GOT3 (cell line): ENCODE results near the gene SLC24A4.
"Not testable (repeated sequence)": the region's sequence is repeated elsewhere in the genome, so short reads cannot be mapped to it uniquely, and the experiment has no call there.

ENCODE experiments used
- DNase-seq: peaks from one replicate; lab custom pipeline; 2025; ENCODE audit warnings: mixed read lengths; lab: John Stamatoyannopoulos, UW

The SLC24A4 gene

GRCh38 chr14:92520102-92521057 lies 197.4 kb downstream of the SLC24A4 start:
- no peak for DNase-seq

DNA sequence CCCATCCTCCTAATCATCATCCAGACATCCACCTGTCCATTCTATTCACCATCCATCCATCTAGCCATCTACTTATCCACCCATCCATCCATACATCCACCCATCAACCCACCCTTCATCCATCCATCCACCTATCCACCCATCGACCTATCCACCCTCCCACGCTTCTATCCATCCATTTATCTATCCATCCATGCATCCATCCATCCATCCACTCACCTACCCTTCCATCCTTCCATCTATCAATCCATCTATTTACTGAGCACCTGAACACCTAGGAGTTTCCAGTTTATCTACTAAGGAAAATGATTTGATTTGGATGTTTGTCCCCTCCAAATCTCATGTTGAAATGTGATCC lies 198.1 kb downstream of the SLC24A4 start:
- DNase-seq: no peak

DNA sequence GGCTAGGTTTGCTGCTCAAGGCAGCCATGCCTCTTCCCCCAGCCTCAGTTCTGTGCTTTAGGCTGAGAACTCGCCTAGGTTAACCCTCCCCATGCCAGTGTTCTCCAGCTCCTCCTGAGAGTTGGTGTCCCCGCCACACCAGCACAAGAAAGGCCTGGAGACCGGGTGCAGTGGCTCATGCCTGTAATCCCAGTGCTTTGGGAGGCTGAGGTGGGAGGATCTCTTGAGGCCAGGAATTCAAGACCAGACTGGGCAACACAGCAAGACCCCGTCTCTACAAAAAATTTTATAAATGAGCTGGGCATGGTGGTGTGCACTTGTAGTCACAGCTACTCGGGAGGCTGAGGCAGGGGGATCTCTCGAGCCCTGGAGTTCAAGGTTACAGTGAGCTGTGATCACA lies 200.8 kb downstream of the SLC24A4 start:
- DNase-seq: no peak

GRCh38 chr14:92524602-92525185 lies 201.7 kb downstream of the SLC24A4 start:
- no peak for DNase-seq

DNA sequence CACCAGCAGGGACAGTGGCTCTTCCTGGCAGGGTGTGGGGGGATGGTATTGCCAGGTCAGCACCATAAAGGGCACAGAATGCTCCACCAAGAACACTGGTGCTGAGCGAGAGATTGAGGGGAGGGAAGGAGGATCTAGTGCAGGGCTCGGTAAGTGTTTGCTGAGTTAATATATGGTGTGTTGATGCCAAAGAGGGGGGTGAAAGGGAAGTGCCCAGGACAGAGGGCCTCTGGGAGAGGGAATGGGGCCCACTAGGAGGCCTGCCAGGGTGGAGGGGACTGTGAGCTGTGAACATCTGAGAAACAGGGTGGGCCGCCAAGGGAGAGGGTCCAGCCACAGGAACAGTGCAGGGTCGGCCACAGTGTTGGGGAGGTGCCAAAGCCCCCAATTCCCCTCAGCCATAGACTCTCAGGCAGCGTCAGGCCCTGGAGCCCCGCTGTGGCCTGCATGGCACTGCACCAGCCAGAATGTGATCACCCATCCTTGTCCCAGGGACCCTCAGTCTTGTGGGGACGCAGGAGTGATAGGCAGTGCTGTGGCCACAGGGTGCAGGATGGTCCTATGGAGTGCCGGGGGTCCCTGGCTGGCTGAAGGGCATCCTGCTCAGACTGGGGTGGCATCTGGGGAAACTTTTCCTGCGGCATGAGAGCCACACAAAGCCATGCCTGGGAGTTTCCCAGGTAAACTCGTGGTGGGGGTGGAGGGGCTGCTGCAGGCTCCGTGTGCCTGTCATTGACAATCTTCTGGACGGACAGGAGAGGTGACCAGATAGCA lies 202.5 kb downstream of the SLC24A4 start:
- no peak for DNase-seq

DNA sequence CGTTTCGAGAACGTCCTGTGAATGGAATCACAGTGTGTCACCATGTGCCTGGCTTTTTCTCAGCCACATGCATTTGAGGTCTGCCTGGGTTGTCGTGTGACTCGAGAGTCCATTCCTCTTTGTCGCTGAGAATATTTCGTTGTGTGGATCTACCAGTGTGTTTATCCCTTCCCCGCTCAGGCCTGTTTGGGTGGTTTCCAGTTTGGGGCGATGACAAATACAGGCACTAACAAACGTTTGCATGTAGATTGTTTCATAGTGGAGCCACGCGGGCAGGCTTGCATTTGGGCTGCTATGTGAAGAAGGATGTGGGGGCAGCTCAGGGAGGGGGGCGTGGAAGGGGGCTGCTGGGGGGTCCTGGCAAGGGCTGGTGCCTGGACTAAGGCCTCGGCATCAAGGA lies 204.8 kb downstream of the SLC24A4 start:
- no peak for DNase-seq

DNA sequence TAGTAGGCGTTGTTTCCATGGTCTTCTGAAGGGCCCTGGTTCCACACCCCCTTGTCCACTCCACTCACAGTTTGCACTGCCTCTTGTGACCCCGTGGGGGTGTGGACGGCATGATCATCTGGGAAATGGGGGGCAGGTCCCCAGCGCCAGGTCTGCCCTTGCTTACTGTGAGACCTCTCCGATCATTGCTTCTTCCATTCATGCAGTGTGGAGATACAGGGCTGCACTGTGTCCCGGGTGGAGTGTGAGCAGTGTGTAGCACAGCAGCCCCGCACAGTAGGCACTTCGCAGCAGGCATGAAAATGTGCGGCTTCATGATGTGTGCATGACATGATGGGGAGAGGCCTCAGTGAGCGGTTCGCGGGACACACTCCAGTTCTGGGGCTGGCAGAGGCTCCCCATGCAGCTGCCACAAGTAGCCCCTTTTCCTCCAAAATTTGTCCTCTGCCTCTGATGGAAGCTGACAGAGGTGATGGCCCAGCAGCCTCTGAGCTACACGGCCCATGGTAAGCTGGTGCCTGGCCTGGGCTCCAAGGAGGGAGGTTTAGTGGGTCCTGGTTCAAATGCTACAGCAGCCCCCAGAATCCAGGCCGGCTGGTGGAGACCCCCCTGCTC lies 205.6 kb downstream of the SLC24A4 start:
- no peak for DNase-seq

- DNase-seq: no peak
Observed at GRCh38 chr14:92529903-92530302, 206.9 kb downstream of the SLC24A4 start.

DNA sequence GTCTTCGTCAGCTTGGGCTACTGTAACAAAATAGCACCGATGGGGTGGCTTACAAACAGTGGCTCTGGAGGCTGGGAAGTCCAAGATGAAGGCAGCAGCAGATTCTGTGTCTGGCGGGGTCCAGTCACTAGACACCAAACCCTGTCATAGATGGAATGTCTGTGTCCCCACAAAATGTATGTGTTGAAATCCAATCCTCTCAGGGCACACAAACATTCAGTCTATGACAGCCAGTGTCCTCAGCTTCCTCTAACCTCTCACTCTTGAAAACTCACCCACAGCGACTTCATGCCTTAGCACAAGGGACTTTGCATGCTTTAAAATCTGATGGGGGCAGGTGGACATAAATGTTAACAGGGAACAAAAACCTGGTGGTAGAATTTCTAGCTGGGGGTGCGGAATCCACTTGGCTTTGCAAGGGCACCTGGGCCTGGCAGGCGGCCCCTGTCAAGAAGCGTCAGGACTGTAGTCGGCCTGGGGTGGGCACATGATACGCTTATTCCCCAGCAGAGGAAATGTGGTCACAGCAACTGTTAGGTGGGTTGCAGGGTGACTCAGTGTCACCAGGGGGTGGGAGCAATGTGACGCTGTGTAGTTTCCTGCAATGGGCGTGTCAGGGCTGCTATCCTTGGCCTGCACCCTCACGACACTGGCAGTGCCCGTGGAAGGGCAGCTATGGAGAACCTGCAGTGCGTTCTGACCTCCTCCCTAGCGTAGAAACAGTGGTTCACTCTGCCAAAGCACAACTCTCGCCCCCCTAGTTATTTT lies 208.3 kb downstream of the SLC24A4 start:
- no peak for DNase-seq

GRCh38 chr14:92532490-92533163 lies 209.7 kb downstream of the SLC24A4 start:
- DNase-seq: no peak

DNA sequence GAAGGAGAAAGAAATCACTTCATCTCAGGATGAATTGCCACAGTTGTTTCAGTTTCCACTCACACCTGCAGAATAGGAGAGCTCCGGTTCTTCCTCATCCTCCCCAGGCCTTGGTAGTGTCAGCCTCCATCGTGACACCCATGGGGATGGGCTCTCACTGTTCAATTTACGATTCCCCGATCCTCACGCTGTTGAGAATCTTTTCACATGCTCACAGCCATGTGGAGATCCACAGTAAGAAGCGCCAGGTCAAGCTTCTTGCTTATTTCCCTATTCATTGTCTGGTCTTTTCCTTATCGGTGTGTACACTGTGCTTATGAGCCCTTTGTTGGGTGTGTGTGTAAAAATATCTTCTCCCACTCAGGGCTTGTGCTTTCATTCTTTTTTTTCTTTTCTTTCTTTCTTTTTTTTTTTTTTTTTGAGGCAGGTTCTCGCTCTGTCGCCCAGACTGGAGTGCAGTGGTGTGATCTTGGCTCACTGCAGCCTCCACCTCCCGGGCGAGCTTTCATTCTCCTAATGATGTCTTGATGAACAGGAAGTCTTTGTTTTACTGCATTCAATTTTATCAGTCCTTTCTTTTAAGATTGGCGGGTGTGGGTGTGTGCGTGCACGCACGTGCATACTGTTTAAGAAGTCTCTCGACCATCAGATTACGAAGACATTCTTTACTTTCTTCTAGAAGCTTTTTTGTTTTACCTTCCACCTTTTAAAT lies 212.1 kb downstream of the SLC24A4 start:
- no peak for DNase-seq

DNA sequence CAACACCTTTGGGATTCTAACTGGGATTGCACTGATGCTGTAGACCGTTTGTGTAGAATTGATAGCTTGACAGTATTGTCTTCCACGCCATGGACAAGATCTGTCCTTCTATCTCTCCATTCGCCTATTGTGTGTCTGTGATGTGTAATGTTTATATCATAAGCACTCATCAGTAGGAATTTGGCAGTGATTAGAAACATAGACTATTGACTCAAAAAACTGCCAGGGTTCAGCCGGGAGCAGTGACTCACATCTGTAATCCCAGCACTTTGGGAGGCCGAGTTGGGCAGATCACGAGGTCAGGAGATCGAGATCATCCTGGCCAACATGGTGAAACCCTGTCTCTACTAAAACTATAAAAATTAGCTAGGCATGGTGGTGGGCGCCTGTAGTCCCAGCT lies 213.3 kb downstream of the SLC24A4 start:
- DNase-seq: not testable (repeated sequence)

DNA sequence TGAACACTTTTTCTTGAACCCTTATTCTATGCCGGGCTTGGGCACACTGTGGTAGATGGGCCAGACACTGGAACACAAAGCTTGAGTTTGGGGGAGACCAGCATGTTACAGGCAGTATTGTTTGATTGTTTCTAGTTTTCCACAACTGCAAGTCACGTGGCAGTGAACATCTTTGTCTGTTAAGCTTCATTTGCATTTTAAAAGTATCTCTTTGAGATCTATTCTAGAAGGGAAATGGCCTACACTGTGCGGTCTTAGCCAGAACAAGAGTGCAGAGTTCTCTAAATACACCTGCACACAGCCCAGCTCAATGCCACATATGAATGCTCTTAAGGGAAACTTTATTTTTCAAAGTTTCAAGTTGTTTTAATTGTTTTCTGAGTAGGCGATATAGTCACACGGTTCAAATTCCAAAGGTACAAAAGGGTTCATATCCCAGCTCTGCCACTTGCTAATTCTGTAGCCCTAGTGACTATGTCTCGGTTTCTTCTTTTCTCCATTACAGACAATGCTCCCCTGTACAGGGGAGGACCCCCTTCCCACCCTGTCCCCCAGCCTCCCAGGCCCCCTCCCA lies 215.5 kb downstream of the SLC24A4 start:
- DNase-seq: no peak

GRCh38 chr14:92539419-92539818 lies 216.5 kb downstream of the SLC24A4 start:
- DNase-seq: no peak

- DNase-seq: no peak
Observed at GRCh38 chr14:92539875-92540274, 216.9 kb downstream of the SLC24A4 start.

DNA sequence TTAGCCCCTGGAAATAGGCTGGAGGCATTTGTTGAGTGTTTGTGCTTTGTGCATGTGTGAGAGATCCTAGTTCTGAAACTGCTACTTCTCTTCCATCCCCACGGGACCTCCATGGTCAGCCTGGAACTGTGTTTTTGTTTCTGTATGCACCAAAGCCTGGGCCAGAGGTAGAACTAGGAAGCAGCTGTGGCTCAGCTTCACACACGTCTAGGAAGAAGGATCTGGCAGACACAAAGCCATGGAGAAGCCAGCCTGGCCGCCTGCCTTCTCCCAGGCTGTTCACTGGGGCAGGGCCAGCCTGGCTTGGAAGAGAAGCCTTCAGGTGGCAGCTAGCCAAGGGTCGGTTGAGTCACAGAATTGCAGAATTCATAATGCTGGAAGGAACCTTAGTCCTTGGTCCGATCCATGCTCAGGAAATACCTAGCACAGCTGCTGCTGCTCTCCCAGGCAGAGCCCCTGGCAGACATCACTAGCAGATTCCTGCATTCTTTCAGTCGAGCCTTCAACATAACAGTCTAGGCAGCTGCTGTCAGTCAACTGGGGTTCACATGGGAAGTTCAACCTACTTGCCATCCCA lies 217.6 kb downstream of the SLC24A4 start:
- DNase-seq: peak; percentile 45

- DNase-seq: no peak
Observed at GRCh38 chr14:92542766-92543554, 220.0 kb downstream of the SLC24A4 start.

DNA sequence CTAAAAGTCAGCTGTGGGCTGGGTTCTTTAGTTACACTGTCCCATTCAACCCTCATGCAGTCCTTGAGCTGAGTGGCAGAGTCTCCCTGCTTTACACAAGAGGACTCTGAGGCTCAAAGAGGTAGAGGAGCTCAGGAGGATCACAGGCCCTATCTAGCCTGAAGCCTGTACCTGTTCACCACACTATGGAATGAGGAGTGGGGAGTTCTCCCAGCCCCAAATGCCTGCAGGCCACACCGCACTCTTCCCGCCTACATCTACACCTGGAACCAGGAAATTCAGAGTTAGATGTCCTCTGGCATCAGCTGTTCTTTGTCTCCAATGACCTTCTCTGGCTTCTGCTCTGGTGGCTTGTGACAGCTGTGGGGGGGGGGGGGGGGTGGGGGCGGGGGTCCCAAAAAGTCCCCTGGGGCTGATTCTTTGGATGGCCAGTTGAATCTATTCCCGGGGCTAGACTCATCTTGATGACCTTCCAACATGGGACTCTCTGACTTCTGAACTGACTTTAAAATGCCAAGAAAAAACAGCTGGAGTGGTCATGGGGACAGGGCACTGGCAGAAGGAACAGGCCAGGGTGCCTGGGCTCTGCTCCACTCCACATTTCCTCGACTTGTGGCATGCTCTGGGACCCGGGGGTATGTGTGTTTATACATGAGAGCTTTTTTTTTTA lies 221.2 kb downstream of the SLC24A4 start:
- no peak for DNase-seq
